Kidney tubule cell (primary cell): ENCODE measurements around the gene CREBBP.
"Not testable (repeated sequence)": the region's sequence is repeated elsewhere in the genome, so short reads cannot be mapped to it uniquely, and the experiment has no call there.

Source experiments
- DNase-seq: peaks from one replicate; pipeline ENCODE4 v3.0.0-alpha.2; 2018; ENCODE audit warnings: low spot score

Gene CREBBP

GRCh38 chr16:3880623-3881498, at the start of gene CREBBP:
CREBBP (minus strand) TSS chr16:3880713; CDS start chr16:3879916, 797 bp downstream.
- peak; percentile 90 for DNase-seq

GRCh38 chr16:3927147-3927546, 46.6 kb upstream of the CREBBP start:
- not testable (repeated sequence) for DNase-seq

GRCh38 chr16:3924763-3925162, 44.2 kb upstream of the CREBBP start:
- DNase-seq = no peak

GRCh38 chr16:3922241-3922640, 41.7 kb upstream of the CREBBP start:
- no peak for DNase-seq

GRCh38 chr16:3920206-3920605, 39.7 kb upstream of the CREBBP start:
- DNase-seq = no peak

GRCh38 chr16:3919413-3919812, 38.9 kb upstream of the CREBBP start:
- no peak for DNase-seq

- peak; percentile 31 for DNase-seq
Observed at GRCh38 chr16:3915426-3916260, 35.1 kb upstream of the CREBBP start.

GRCh38 chr16:3912897-3913296, 32.4 kb upstream of the CREBBP start:
- DNase-seq = no peak

- DNase-seq = no peak
Observed at GRCh38 chr16:3912373-3912772, 31.9 kb upstream of the CREBBP start.

GRCh38 chr16:3911741-3912140, 31.2 kb upstream of the CREBBP start:
- not testable (repeated sequence) for DNase-seq

- no peak for DNase-seq
Observed at GRCh38 chr16:3909791-3910583, 29.5 kb upstream of the CREBBP start.

- no peak for DNase-seq
Observed at GRCh38 chr16:3908951-3909437, 28.5 kb upstream of the CREBBP start.

- no peak for DNase-seq
Observed at GRCh38 chr16:3907586-3907985, 27.1 kb upstream of the CREBBP start.

- DNase-seq = no peak
Observed at GRCh38 chr16:3906363-3906762, 25.9 kb upstream of the CREBBP start.

- DNase-seq = no peak
Observed at GRCh38 chr16:3904875-3905274, 24.4 kb upstream of the CREBBP start.

GRCh38 chr16:3890091-3890490, 9.6 kb upstream of the CREBBP start:
- DNase-seq = no peak

- no peak for DNase-seq
Observed at GRCh38 chr16:3889059-3889458, 8.5 kb upstream of the CREBBP start.

- not testable (repeated sequence) for DNase-seq
Observed at GRCh38 chr16:3885999-3886398, 5.5 kb upstream of the CREBBP start.

GRCh38 chr16:3884398-3884797, 3.9 kb upstream of the CREBBP start:
- DNase-seq = no peak

- no peak for DNase-seq
Observed at GRCh38 chr16:3882531-3882930, 2.0 kb upstream of the CREBBP start.

GRCh38 chr16:3881499-3881990, 1.0 kb upstream of the CREBBP start:
- no peak for DNase-seq
